HepG2 (cell line): Measurements from ENCODE around the gene NUDT3. TPM values are rescaled to one million over a fixed set of nuclear protein-coding genes. Genes with fewer than 3 reads are reported as not detected.

Experiments
- ATRX ChIP-seq: sonication (generic); formaldehyde crosslinking; IDR thresholded peaks from 2 replicates; pipeline ENCODE4 v1.4.0; 2020; ENCODE audit warnings: missing genetic modification reagents, borderline replicate concordance
- CBX5 ChIP-seq: sonication (generic); formaldehyde crosslinking; IDR thresholded peaks from 2 replicates; pipeline ENCODE4 v1.4.0; 2020; ENCODE audit warnings: missing genetic modification reagents, borderline replicate concordance
- CSRNP1 ChIP-seq: sonication (generic); formaldehyde crosslinking; IDR thresholded peaks from 2 replicates; pipeline ENCODE4 v1.8.1; 2023; ENCODE audit warnings: mild to moderate bottlenecking, missing genetic modification reagents
- GATAD2A ChIP-seq: IDR thresholded peaks from 2 replicates; pipeline ENCODE4 v1.6.1; 2016
- PAX8 ChIP-seq: sonication (generic); formaldehyde crosslinking; IDR thresholded peaks from 2 replicates; pipeline ENCODE4 v1.8.0; 2022; ENCODE audit warnings: mild to moderate bottlenecking, missing genetic modification reagents, borderline replicate concordance
- POLR2A ChIP-seq, 2 experiments: IDR thresholded peaks; 2 replicates each; pipeline ENCODE4 v1.6.1; 2011; ENCODE audit warnings: low read depth in 2 of 2, low read length in 2 of 2, mild to moderate bottlenecking in 1 of 2, moderate library complexity in 1 of 2; ENCODE audit not compliant: insufficient read depth in 1 of 2
- SIN3A ChIP-seq: IDR thresholded peaks from 2 replicates; pipeline ENCODE4 v1.6.1; 2011; ENCODE audit warnings: low read depth, mild to moderate bottlenecking, control low read depth, low read length, borderline replicate concordance
- ZC3H13 ChIP-seq: sonication (generic); formaldehyde crosslinking; IDR thresholded peaks from 2 replicates; pipeline ENCODE4 v1.8.1; 2023; ENCODE audit warnings: mild to moderate bottlenecking, missing genetic modification reagents, moderate library complexity
- ZNF280B ChIP-seq: sonication (generic); formaldehyde crosslinking; IDR thresholded peaks from 2 replicates; pipeline ENCODE4 v1.5.0; 2020; ENCODE audit warnings: missing genetic modification reagents, mild to moderate bottlenecking, borderline replicate concordance
- ZNF83 ChIP-seq: sonication (generic); formaldehyde crosslinking; IDR thresholded peaks from 2 replicates; pipeline ENCODE4 v1.4.0; 2020; ENCODE audit warnings: missing genetic modification reagents, mild to moderate bottlenecking, borderline replicate concordance
- ZSCAN12 ChIP-seq: sonication (generic); formaldehyde crosslinking; IDR thresholded peaks from 2 replicates; pipeline ENCODE4 v1.9.0; 2021; ENCODE audit warnings: mild to moderate bottlenecking, missing genetic modification reagents
- ZSCAN30 ChIP-seq: sonication (generic); formaldehyde crosslinking; IDR thresholded peaks from 2 replicates; pipeline ENCODE4 v1.5.0; 2020; ENCODE audit warnings: mild to moderate bottlenecking, missing genetic modification reagents
- polyA plus RNA-seq, 8 experiments: library from polyadenylated mRNA; depleted of rRNA in 3 of 8; stranded (reverse) in 7 of 8; unstranded in 1 of 8; fragments of >200 nt; fragmentation: Illumina TruSeq in 4 of 8; extraction: Trizol in 4 of 8; gene quantifications; 2 replicates each; pipeline versions ENCODE4 v1.2.1 to v1.2.3, GENCODE V29; 2011 to 2016; ENCODE audit warnings: low read depth in 4 of 8, missing spikeins in 1 of 8, mixed read lengths in 1 of 8; ENCODE audit not compliant: insufficient read depth in 1 of 8
- total RNA-seq, 5 experiments: library from RNA; depleted of rRNA; stranded (reverse); fragments of >200 nt; fragmentation: Illumina TruSeq; extraction: Trizol; gene quantifications; 2 replicates each; pipeline ENCODE4 v1.2.3, GENCODE V29; 2016; ENCODE audit warnings: low read depth in 1 of 5
- TF ChIP-seq, protein P1 (sequence below): sonication (generic); IDR thresholded peaks from 2 replicates; pipeline ENCODE4 v1.6.1; 2016; ENCODE audit warnings: low read depth, borderline replicate concordance
- TF ChIP-seq, protein P2 (sequence below): sonication (generic); formaldehyde crosslinking; IDR thresholded peaks from 2 replicates; pipeline ENCODE4 v1.4.0; 2020; ENCODE audit warnings: mild to moderate bottlenecking, missing genetic modification reagents
- TF ChIP-seq, protein P3 (sequence below): IDR thresholded peaks from 2 replicates; pipeline ENCODE4 v1.6.1; 2016; ENCODE audit warnings: mild to moderate bottlenecking
- TF ChIP-seq, protein P4 (sequence below): sonication (generic); formaldehyde crosslinking; IDR thresholded peaks from 2 replicates; pipeline ENCODE4 v1.4.0; 2020; ENCODE audit warnings: missing genetic modification reagents

Gene NUDT3
- total and polyA plus RNA-seq, 2 of the 13 experiments (the other 11 are each of a cell fraction or from before 2014, with no cell fraction given): 20.2 to 20.6 TPM

DNA sequence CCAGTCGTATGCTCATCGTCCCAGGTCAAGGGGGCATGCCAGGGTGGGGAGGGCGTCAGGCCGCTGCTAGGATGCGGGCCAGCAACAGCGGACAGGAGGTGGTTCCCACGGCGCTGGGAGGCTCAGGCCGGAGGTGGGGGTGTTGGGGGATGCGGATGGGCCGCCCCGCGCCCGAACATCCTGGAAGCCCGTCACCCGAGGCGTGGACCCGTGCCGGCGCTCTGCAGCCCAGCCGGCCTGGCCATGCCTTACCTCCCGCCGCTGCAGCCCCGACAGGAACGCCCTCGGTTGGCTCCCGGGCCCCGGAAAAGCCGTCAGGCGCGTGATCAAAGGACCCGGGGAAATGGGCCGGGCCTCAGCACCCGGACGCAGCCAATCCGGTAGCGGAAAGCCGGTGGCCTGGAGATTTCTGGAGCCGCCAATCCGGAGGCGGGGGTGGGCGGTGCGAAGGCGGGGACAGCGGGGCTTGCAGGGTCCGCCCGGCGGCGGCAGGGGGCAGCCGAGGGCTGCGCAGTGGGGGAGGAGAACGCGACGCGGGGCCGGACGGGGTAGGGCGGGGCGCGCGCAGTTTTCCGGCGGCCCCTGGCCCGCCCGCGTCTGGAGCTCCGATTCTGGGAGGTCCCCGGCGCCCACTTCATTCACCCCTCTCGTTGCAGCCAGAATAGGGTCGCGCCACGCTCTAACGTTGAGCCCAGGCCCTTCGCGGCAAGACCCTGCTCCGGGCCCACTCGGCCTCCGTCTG, 143.6 kb downstream of the NUDT3 start, which contains the start of gene SMIM29 (continued):
- TF ChIP-seq, protein P1, sequence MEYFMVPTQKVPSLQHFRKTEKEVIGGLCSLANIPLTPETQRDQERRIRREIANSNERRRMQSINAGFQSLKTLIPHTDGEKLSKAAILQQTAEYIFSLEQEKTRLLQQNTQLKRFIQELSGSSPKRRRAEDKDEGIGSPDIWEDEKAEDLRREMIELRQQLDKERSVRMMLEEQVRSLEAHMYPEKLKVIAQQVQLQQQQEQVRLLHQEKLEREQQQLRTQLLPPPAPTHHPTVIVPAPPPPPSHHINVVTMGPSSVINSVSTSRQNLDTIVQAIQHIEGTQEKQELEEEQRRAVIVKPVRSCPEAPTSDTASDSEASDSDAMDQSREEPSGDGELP: peak; percentile 47; the same call in 1 of the 2 replicates
- TF ChIP-seq POLR2A (IDR thresholded peaks at IDR 0.05; ENCODE audit: insufficient read depth in 1 of 2, low read depth in 2 of 2, low read length in 2 of 2): peak; percentile 46 to 77; a peak in 3 of 4 replicates
- TF ChIP-seq SIN3A: peak; percentile 90; the same call in 1 of the 2 replicates
- TF ChIP-seq, protein P2, sequence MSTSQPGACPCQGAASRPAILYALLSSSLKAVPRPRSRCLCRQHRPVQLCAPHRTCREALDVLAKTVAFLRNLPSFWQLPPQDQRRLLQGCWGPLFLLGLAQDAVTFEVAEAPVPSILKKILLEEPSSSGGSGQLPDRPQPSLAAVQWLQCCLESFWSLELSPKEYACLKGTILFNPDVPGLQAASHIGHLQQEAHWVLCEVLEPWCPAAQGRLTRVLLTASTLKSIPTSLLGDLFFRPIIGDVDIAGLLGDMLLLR (CRISPR knock-in tag): peak; percentile 91
- TF ChIP-seq PAX8 (CRISPR knock-in tag): no peak
- TF ChIP-seq ATRX: no peak
- TF ChIP-seq, protein P3, sequence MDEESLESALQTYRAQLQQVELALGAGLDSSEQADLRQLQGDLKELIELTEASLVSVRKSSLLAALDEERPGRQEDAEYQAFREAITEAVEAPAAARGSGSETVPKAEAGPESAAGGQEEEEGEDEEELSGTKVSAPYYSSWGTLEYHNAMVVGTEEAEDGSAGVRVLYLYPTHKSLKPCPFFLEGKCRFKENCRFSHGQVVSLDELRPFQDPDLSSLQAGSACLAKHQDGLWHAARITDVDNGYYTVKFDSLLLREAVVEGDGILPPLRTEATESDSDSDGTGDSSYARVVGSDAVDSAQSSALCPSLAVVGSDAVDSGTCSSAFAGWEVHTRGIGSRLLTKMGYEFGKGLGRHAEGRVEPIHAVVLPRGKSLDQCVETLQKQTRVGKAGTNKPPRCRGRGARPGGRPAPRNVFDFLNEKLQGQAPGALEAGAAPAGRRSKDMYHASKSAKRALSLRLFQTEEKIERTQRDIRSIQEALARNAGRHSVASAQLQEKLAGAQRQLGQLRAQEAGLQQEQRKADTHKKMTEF: peak; percentile 87
- no peak for TF ChIP-seq CSRNP1
- no peak; the same call in 1 of the 2 replicates for TF ChIP-seq ZNF83 (CRISPR knock-in tag)
- TF ChIP-seq, protein P4, sequence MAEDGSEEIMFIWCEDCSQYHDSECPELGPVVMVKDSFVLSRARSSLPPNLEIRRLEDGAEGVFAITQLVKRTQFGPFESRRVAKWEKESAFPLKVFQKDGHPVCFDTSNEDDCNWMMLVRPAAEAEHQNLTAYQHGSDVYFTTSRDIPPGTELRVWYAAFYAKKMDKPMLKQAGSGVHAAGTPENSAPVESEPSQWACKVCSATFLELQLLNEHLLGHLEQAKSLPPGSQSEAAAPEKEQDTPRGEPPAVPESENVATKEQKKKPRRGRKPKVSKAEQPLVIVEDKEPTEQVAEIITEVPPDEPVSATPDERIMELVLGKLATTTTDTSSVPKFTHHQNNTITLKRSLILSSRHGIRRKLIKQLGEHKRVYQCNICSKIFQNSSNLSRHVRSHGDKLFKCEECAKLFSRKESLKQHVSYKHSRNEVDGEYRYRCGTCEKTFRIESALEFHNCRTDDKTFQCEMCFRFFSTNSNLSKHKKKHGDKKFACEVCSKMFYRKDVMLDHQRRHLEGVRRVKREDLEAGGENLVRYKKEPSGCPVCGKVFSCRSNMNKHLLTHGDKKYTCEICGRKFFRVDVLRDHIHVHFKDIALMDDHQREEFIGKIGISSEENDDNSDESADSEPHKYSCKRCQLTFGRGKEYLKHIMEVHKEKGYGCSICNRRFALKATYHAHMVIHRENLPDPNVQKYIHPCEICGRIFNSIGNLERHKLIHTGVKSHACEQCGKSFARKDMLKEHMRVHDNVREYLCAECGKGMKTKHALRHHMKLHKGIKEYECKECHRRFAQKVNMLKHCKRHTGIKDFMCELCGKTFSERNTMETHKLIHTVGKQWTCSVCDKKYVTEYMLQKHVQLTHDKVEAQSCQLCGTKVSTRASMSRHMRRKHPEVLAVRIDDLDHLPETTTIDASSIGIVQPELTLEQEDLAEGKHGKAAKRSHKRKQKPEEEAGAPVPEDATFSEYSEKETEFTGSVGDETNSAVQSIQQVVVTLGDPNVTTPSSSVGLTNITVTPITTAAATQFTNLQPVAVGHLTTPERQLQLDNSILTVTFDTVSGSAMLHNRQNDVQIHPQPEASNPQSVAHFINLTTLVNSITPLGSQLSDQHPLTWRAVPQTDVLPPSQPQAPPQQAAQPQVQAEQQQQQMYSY (CRISPR knock-in tag): peak; percentile 89
- TF ChIP-seq CBX5 (CRISPR knock-in tag): no peak
- TF ChIP-seq ZSCAN30: no peak
- TF ChIP-seq ZNF280B: no peak
- TF ChIP-seq GATAD2A (CRISPR knock-in tag): no peak
- peak; percentile 52 for TF ChIP-seq ZSCAN12 (CRISPR knock-in tag)
- peak; percentile 59; the same call in 1 of the 2 replicates for TF ChIP-seq ZC3H13 (CRISPR knock-in tag)
